GM13977 (cell line): ENCODE results near the gene PIM3.
"Not testable (repeated sequence)": the region's sequence is repeated elsewhere in the genome, so short reads cannot be mapped to it uniquely, and the experiment has no call there.

Experiments
- DNase-seq: peaks from one replicate; pipeline ENCODE4 v3.0.0; 2012; ENCODE audit warnings: low spot score
- CTCF ChIP-seq: IDR thresholded peaks from 2 replicates; pipeline ENCODE4 v1.5.1; 2012; ENCODE audit warnings: mild to moderate bottlenecking, control low read depth; ENCODE audit not compliant: insufficient read depth; ENCODE audit errors: extremely low read depth, missing control alignments
- in situ Hi-C: fragments of 300-500 bp; cut with MboI; formaldehyde crosslinking; loops from one replicate; pipeline ENCODE4 v1.12.0; 2022; ENCODE audit warnings: low sequenced_read_pairs, low pct_unique_long_range_greater_than_20kb, mixed read lengths, inconsistent platforms; ENCODE audit not compliant: unreplicated experiment

The PIM3 gene

GRCh38 chr22:49979587-49980264 is 19.2 kb downstream of the PIM3 start:
- DNase-seq: no peak
- TF ChIP-seq CTCF: peak; percentile 47
- in situ Hi-C loops: no loop called here

- DNase-seq, in situ Hi-C loops: not testable (repeated sequence)
Observed at GRCh38 chr22:49981799-49982198, 21.2 kb downstream of the PIM3 start.

GRCh38 chr22:49983148-49984042 is 22.8 kb downstream of the PIM3 start:
- in situ Hi-C loops: no loop called here
- no peak for DNase-seq
- peak; percentile 37 for TF ChIP-seq CTCF

GRCh38 chr22:49986325-49986724 is 25.8 kb downstream of the PIM3 start:
- in situ Hi-C loops: no loop called here
- no peak for TF ChIP-seq CTCF
- DNase-seq: no peak

GRCh38 chr22:49989826-49990225 is 29.3 kb downstream of the PIM3 start:
- DNase-seq, in situ Hi-C loops: not testable (repeated sequence)

GRCh38 chr22:49991167-49991566 is 30.6 kb downstream of the PIM3 start:
- in situ Hi-C loops: no loop called here
- no peak for TF ChIP-seq CTCF
- DNase-seq: no peak

GRCh38 chr22:49991907-49992533 is 31.4 kb downstream of the PIM3 start:
- no peak for TF ChIP-seq CTCF
- DNase-seq: no peak
- in situ Hi-C loops: no loop called here
